GM23338 (cell line): ENCODE results near the gene ABCB6.

Experiments used
- CREB1 ChIP-seq: fragments of 250-450 bp; sonication (Bioruptor Pico); IDR thresholded peaks from 2 replicates; pipeline ENCODE4 v1.5.0; 2020; ENCODE audit warnings: low read depth, mild to moderate bottlenecking, moderate library complexity
- EZH2 ChIP-seq: fragments of 200-600 bp; sonication (generic); IDR thresholded peaks from one replicate; pipeline ENCODE4 v1.8.0; 2017; ENCODE audit warnings: antibody characterized with exemption, mild to moderate bottlenecking, low read depth; ENCODE audit not compliant: unreplicated experiment
- EZH2phosphoT487 ChIP-seq: fragments of 200-600 bp; sonication (generic); IDR thresholded peaks from one replicate; pipeline ENCODE4 v1.8.1; 2018; ENCODE audit warnings: antibody characterized with exemption; ENCODE audit not compliant: unreplicated experiment
- JUNB ChIP-seq: IDR thresholded peaks from one replicate; pipeline ENCODE4 v1.6.1; 2016; ENCODE audit warnings: antibody characterized with exemption; ENCODE audit not compliant: unreplicated experiment
- NANOG ChIP-seq: IDR thresholded peaks from 2 replicates; pipeline ENCODE4 v1.6.1; 2016; ENCODE audit warnings: antibody characterized with exemption, borderline replicate concordance
- POLR2AphosphoS5 ChIP-seq: IDR thresholded peaks from 2 replicates; pipeline ENCODE4 v1.6.1; 2016; ENCODE audit warnings: antibody characterized with exemption, low read depth
- ZNF331 ChIP-seq: fragments of 250-450 bp; sonication (Bioruptor Pico); IDR thresholded peaks from 2 replicates; pipeline ENCODE4 v1.5.0; 2020; ENCODE audit warnings: low read depth, mild to moderate bottlenecking, moderate library complexity
- TF ChIP-seq, protein P1 (sequence below), 2 experiments: fragments of 200-600 bp in 1 of 2; sonication (generic) in 1 of 2; conservative IDR thresholded peaks; 2 replicates each; pipeline versions ENCODE4 v1.5.1 to v1.6.1; 2016 to 2017; ENCODE audit warnings: antibody characterized with exemption in 2 of 2, low read depth in 2 of 2, mild to moderate bottlenecking in 2 of 2, moderate library complexity in 1 of 2
- TF ChIP-seq, protein P2 (sequence below): IDR thresholded peaks from one replicate; pipeline ENCODE4 v1.6.1; 2018; ENCODE audit warnings: antibody characterized with exemption; ENCODE audit not compliant: unreplicated experiment

DNA sequence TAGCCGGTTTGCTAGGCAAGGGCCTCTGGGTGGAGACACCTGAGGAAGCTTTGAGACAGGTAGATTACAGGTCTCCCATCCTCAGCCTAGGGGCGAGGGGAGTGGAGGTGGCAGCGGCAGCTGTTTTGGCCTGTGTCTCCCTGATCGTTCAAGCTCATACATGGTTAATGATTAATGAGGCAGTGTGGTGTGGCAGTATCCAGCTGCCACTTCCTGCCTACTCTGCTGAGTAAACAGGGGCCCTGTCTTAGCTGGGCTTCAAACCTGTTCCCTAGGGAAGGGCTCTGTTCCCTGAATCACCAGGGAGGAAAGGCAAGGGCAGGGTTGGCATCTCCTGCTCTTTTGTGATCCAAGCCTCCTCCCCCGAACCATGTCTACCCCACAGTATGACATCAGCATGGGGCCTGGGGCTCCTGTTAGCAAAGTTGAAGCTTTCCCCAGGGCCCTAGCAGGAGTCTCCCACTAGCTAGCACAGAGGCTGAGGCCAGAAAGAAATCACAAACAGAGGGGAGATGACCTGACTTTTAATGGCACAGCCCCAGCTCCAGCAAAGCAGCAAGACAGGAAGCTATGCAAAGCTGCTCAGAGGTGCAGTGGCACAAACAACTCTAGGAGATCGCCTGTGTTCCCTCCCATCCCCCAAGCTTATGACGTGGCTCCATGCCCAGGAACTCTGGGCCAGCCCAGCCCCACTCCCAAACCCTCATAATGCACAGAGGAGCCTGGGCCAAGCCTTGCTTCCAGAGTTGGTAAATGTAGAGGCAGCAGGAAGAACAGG is 30.6 kb upstream of the ABCB6 start:
- no peak for TF ChIP-seq JUNB
- TF ChIP-seq, protein P1, sequence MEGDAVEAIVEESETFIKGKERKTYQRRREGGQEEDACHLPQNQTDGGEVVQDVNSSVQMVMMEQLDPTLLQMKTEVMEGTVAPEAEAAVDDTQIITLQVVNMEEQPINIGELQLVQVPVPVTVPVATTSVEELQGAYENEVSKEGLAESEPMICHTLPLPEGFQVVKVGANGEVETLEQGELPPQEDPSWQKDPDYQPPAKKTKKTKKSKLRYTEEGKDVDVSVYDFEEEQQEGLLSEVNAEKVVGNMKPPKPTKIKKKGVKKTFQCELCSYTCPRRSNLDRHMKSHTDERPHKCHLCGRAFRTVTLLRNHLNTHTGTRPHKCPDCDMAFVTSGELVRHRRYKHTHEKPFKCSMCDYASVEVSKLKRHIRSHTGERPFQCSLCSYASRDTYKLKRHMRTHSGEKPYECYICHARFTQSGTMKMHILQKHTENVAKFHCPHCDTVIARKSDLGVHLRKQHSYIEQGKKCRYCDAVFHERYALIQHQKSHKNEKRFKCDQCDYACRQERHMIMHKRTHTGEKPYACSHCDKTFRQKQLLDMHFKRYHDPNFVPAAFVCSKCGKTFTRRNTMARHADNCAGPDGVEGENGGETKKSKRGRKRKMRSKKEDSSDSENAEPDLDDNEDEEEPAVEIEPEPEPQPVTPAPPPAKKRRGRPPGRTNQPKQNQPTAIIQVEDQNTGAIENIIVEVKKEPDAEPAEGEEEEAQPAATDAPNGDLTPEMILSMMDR (conservative IDR thresholded peaks at IDR 0.05; ENCODE audit: low read depth in 2 of 2), result no peak
- TF ChIP-seq EZH2, result no peak
- TF ChIP-seq, protein P2, sequence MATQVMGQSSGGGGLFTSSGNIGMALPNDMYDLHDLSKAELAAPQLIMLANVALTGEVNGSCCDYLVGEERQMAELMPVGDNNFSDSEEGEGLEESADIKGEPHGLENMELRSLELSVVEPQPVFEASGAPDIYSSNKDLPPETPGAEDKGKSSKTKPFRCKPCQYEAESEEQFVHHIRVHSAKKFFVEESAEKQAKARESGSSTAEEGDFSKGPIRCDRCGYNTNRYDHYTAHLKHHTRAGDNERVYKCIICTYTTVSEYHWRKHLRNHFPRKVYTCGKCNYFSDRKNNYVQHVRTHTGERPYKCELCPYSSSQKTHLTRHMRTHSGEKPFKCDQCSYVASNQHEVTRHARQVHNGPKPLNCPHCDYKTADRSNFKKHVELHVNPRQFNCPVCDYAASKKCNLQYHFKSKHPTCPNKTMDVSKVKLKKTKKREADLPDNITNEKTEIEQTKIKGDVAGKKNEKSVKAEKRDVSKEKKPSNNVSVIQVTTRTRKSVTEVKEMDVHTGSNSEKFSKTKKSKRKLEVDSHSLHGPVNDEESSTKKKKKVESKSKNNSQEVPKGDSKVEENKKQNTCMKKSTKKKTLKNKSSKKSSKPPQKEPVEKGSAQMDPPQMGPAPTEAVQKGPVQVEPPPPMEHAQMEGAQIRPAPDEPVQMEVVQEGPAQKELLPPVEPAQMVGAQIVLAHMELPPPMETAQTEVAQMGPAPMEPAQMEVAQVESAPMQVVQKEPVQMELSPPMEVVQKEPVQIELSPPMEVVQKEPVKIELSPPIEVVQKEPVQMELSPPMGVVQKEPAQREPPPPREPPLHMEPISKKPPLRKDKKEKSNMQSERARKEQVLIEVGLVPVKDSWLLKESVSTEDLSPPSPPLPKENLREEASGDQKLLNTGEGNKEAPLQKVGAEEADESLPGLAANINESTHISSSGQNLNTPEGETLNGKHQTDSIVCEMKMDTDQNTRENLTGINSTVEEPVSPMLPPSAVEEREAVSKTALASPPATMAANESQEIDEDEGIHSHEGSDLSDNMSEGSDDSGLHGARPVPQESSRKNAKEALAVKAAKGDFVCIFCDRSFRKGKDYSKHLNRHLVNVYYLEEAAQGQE, result no peak
- TF ChIP-seq ZNF331 (CRISPR knock-in tag), result no peak
- no peak for TF ChIP-seq POLR2AphosphoS5
- no peak for TF ChIP-seq NANOG
- TF ChIP-seq CREB1 (CRISPR knock-in tag), result no peak
- no peak for TF ChIP-seq EZH2phosphoT487
